ENCODE measurements around the gene LCA5. TPM values are rescaled to one million over a fixed set of nuclear protein-coding genes. Genes with fewer than 3 reads are reported as not detected.

LCA5 gene
- total RNA-seq, 1 donor: 5.2 TPM

GRCh38 chr6:79551401-79551800, 14.2 kb upstream of the LCA5 start:
- DNase-seq (ENCODE audit: low read depth): no peak
- TF ChIP-seq CTCF (IDR thresholded peaks at IDR 0.05; ENCODE audit: insufficient read depth, low read depth, low read length): no peak

GRCh38 chr6:79548304-79548703, 11.1 kb upstream of the LCA5 start:
- no peak overlapping the region for H3K4me3 ChIP-seq (ENCODE audit: low read depth, low read length)
- no peak for DNase-seq (ENCODE audit: low read depth)
- TF ChIP-seq CTCF (IDR thresholded peaks at IDR 0.05; ENCODE audit: insufficient read depth, low read depth, low read length): no peak

More at GRCh38 chr6:79551401-79551800, 14.2 kb upstream of the LCA5 start:
- no peak overlapping the region for H3K4me3 ChIP-seq (ENCODE audit: low read depth, low read length)

GRCh38 chr6:79546186-79546585, 9.0 kb upstream of the LCA5 start:
- H3K4me3 ChIP-seq (ENCODE audit: low read depth, low read length): no peak overlapping the region
- peak; percentile 30 for DNase-seq (ENCODE audit: low read depth)
- no peak for TF ChIP-seq CTCF (IDR thresholded peaks at IDR 0.05; ENCODE audit: insufficient read depth, low read depth, low read length)

GRCh38 chr6:79544939-79545450, 7.8 kb upstream of the LCA5 start:
- TF ChIP-seq CTCF (IDR thresholded peaks at IDR 0.05; ENCODE audit: insufficient read depth, low read depth, low read length): peak; percentile 68
- peak; percentile 97 for DNase-seq (ENCODE audit: low read depth)
- H3K4me3 ChIP-seq (ENCODE audit: low read depth, low read length): no peak overlapping the region

GRCh38 chr6:79544299-79544927, 7.2 kb upstream of the LCA5 start:
- DNase-seq (ENCODE audit: low read depth): peak; percentile 72
- TF ChIP-seq CTCF (IDR thresholded peaks at IDR 0.05; ENCODE audit: insufficient read depth, low read depth, low read length): no peak
- no peak overlapping the region for H3K4me3 ChIP-seq (ENCODE audit: low read depth, low read length)

- DNase-seq (ENCODE audit: low read depth): no peak
- no peak overlapping the region for H3K4me3 ChIP-seq (ENCODE audit: low read depth, low read length)
- TF ChIP-seq CTCF (IDR thresholded peaks at IDR 0.05; ENCODE audit: insufficient read depth, low read depth, low read length): no peak
Measured at GRCh38 chr6:79543886-79544285, 6.7 kb upstream of the LCA5 start.

- no peak overlapping the region for H3K4me3 ChIP-seq (ENCODE audit: low read depth, low read length)
- DNase-seq (ENCODE audit: low read depth): no peak
- no peak for TF ChIP-seq CTCF (IDR thresholded peaks at IDR 0.05; ENCODE audit: insufficient read depth, low read depth, low read length)
Measured at GRCh38 chr6:79543411-79543810, 6.2 kb upstream of the LCA5 start.

Data from fibroblast of villous mesenchyme (primary cell).